HEK293 (cell line): ENCODE results near the gene PGAP6.

Experiments used
- BCL11A ChIP-seq: fragments of 450-650 bp; formaldehyde crosslinking; IDR thresholded peaks from 2 replicates; pipeline ENCODE4 v1.5.1; 2016; ENCODE audit warnings: low read depth, missing biosample characterization, missing genetic modification characterization
- BCL11B ChIP-seq: fragments of 450-650 bp; formaldehyde crosslinking; IDR thresholded peaks from 2 replicates; pipeline ENCODE4 v1.5.1; 2016; ENCODE audit warnings: low read depth, missing biosample characterization, missing genetic modification characterization
- FEZF1 ChIP-seq: fragments of 450-650 bp; formaldehyde crosslinking; IDR thresholded peaks from 2 replicates; pipeline ENCODE4 v1.5.1; 2016; ENCODE audit warnings: missing biosample characterization, missing genetic modification characterization
- GFI1B ChIP-seq: fragments of 450-650 bp; formaldehyde crosslinking; IDR thresholded peaks from 2 replicates; pipeline ENCODE4 v1.5.1; 2016; ENCODE audit warnings: missing biosample characterization, missing genetic modification characterization
- KLF1 ChIP-seq: fragments of 450-650 bp; formaldehyde crosslinking; IDR thresholded peaks from 2 replicates; pipeline ENCODE4 v1.5.1; 2016; ENCODE audit warnings: missing biosample characterization, missing genetic modification characterization
- PRDM10 ChIP-seq: fragments of 450-650 bp; formaldehyde crosslinking; IDR thresholded peaks from 2 replicates; pipeline ENCODE4 v1.5.1; 2016; ENCODE audit warnings: missing biosample characterization, missing genetic modification characterization
- PRDM6 ChIP-seq: fragments of 450-650 bp; formaldehyde crosslinking; IDR thresholded peaks from 2 replicates; pipeline ENCODE4 v1.5.1; 2017; ENCODE audit warnings: missing biosample characterization, missing genetic modification characterization
- REPIN1 ChIP-seq: fragments of 450-650 bp; formaldehyde crosslinking; IDR thresholded peaks from 2 replicates; pipeline ENCODE4 v1.5.1; 2017; ENCODE audit warnings: missing biosample characterization, missing genetic modification characterization, low read depth
- SCRT1 ChIP-seq: fragments of 450-650 bp; formaldehyde crosslinking; IDR thresholded peaks from 2 replicates; pipeline ENCODE4 v1.5.1; 2016; ENCODE audit warnings: missing biosample characterization, missing genetic modification characterization, borderline replicate concordance
- SETDB1 ChIP-seq: IDR thresholded peaks from one replicate; pipeline ENCODE4 v1.6.1; 2017; ENCODE audit warnings: mild to moderate bottlenecking, low read length, moderate library complexity, mixed read lengths; ENCODE audit not compliant: insufficient read length
- SP3 ChIP-seq: fragments of 450-650 bp; formaldehyde crosslinking; IDR thresholded peaks from 2 replicates; pipeline ENCODE4 v1.5.1; 2016; ENCODE audit warnings: missing biosample characterization, missing genetic modification characterization
- SP7 ChIP-seq: fragments of 450-650 bp; formaldehyde crosslinking; IDR thresholded peaks from 2 replicates; pipeline ENCODE4 v1.5.1; 2016; ENCODE audit warnings: missing biosample characterization, missing genetic modification characterization
- YY2 ChIP-seq: fragments of 450-650 bp; formaldehyde crosslinking; IDR thresholded peaks from 2 replicates; pipeline ENCODE4 v1.5.1; 2016; ENCODE audit warnings: missing biosample characterization, missing genetic modification characterization
- ZNF148 ChIP-seq: fragments of 450-650 bp; formaldehyde crosslinking; IDR thresholded peaks from 2 replicates; pipeline ENCODE4 v1.5.0; 2017; ENCODE audit warnings: missing biosample characterization, missing genetic modification characterization, borderline replicate concordance
- ZNF202 ChIP-seq: fragments of 450-650 bp; formaldehyde crosslinking; IDR thresholded peaks from 2 replicates; pipeline ENCODE4 v1.5.1; 2016; ENCODE audit warnings: missing biosample characterization, missing genetic modification characterization, borderline replicate concordance
- ZNF211 ChIP-seq: fragments of 450-650 bp; formaldehyde crosslinking; IDR thresholded peaks from 2 replicates; pipeline ENCODE4 v1.5.1; 2016; ENCODE audit warnings: low read depth, missing biosample characterization, missing genetic modification characterization
- ZNF239 ChIP-seq: fragments of 450-650 bp; formaldehyde crosslinking; IDR thresholded peaks from 2 replicates; pipeline ENCODE4 v1.5.1; 2016; ENCODE audit warnings: missing biosample characterization, missing genetic modification characterization
- ZNF555 ChIP-seq: fragments of 450-650 bp; formaldehyde crosslinking; conservative IDR thresholded peaks from 2 replicates; pipeline ENCODE4 v1.5.1; 2017; ENCODE audit warnings: missing biosample characterization, mild to moderate bottlenecking, missing genetic modification characterization, inconsistent platforms
- ZNF639 ChIP-seq: fragments of 450-650 bp; formaldehyde crosslinking; IDR thresholded peaks from 2 replicates; pipeline ENCODE4 v1.5.1; 2016; ENCODE audit warnings: missing biosample characterization, missing genetic modification characterization
- TF ChIP-seq, protein P1 (sequence below): sonication (generic); formaldehyde crosslinking; IDR thresholded peaks from 2 replicates; pipeline ENCODE4 v1.8.1; 2022; ENCODE audit warnings: mild to moderate bottlenecking, moderate library complexity, missing genetic modification reagents
- TF ChIP-seq, protein P2 (sequence below): fragments of 450-650 bp; formaldehyde crosslinking; conservative IDR thresholded peaks from 2 replicates; pipeline ENCODE4 v1.5.1; 2016; ENCODE audit warnings: low read depth, missing biosample characterization, missing genetic modification characterization

The PGAP6 gene

GRCh38 chr16:426115-426905, 44.5 kb upstream of the PGAP6 start (continued):
- no peak for TF ChIP-seq ZNF211 (tag by site-specific recombination)
- TF ChIP-seq SP3 (tag by site-specific recombination) = no peak
- TF ChIP-seq SETDB1 = no peak
- no peak for TF ChIP-seq REPIN1 (tag by site-specific recombination)
- TF ChIP-seq PRDM10 (tag by site-specific recombination) = peak; percentile 42; the same call in 1 of the 2 replicates
- no peak for TF ChIP-seq PRDM6
- TF ChIP-seq ZNF555 = no peak
- no peak for TF ChIP-seq ZNF239 (tag by site-specific recombination)
- 0 out of 2 replicates have a peak, but pooled peaks have one; percentile 14 for TF ChIP-seq SP7 (tag by site-specific recombination)
- TF ChIP-seq, protein P1, sequence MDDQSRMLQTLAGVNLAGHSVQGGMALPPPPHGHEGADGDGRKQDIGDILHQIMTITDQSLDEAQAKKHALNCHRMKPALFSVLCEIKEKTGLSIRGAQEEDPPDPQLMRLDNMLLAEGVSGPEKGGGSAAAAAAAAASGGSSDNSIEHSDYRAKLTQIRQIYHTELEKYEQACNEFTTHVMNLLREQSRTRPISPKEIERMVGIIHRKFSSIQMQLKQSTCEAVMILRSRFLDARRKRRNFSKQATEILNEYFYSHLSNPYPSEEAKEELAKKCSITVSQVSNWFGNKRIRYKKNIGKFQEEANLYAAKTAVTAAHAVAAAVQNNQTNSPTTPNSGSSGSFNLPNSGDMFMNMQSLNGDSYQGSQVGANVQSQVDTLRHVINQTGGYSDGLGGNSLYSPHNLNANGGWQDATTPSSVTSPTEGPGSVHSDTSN (CRISPR knock-in tag) = no peak
- TF ChIP-seq FEZF1 = no peak
- no peak for TF ChIP-seq ZNF148 (tag by site-specific recombination)
- TF ChIP-seq ZNF639 (tag by site-specific recombination) = no peak
- TF ChIP-seq, protein P2, sequence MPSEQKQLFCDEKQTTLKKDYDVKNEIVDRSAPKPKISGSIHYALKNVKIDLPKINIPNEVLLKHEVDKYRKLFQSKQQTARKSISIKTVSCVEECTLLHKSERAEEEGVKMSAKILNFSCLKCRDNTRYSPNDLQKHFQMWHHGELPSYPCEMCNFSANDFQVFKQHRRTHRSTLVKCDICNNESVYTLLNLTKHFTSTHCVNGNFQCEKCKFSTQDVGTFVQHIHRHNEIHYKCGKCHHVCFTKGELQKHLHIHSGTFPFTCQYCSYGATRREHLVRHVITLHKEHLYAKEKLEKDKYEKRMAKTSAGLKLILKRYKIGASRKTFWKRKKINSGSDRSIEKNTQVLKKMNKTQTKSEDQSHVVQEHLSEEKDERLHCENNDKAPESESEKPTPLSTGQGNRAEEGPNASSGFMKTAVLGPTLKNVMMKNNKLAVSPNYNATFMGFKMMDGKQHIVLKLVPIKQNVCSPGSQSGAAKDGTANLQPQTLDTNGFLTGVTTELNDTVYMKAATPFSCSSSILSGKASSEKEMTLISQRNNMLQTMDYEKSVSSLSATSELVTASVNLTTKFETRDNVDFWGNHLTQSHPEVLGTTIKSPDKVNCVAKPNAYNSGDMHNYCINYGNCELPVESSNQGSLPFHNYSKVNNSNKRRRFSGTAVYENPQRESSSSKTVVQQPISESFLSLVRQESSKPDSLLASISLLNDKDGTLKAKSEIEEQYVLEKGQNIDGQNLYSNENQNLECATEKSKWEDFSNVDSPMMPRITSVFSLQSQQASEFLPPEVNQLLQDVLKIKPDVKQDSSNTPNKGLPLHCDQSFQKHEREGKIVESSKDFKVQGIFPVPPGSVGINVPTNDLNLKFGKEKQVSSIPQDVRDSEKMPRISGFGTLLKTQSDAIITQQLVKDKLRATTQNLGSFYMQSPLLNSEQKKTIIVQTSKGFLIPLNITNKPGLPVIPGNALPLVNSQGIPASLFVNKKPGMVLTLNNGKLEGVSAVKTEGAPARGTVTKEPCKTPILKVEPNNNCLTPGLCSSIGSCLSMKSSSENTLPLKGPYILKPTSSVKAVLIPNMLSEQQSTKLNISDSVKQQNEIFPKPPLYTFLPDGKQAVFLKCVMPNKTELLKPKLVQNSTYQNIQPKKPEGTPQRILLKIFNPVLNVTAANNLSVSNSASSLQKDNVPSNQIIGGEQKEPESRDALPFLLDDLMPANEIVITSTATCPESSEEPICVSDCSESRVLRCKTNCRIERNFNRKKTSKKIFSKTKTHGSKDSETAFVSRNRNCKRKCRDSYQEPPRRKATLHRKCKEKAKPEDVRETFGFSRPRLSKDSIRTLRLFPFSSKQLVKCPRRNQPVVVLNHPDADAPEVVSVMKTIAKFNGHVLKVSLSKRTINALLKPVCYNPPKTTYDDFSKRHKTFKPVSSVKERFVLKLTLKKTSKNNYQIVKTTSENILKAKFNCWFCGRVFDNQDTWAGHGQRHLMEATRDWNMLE = no peak
- no peak for TF ChIP-seq KLF1 (tag by site-specific recombination)
- TF ChIP-seq SCRT1 = no peak
- TF ChIP-seq BCL11A = no peak
- no peak for TF ChIP-seq ZNF202 (tag by site-specific recombination)
- TF ChIP-seq BCL11B (tag by site-specific recombination) = no peak
- no peak for TF ChIP-seq GFI1B
- no peak for TF ChIP-seq YY2 (tag by site-specific recombination)
